CD4-positive, alpha-beta memory T cell (primary cell): Measurements from ENCODE around the gene OR6N1. TPM values are rescaled to one million over a fixed set of nuclear protein-coding genes. Genes with fewer than 3 reads are reported as not detected.
A peak's percentile ranks its signal among the peaks of the same experiment; 100 is the strongest.

Experiments
- CTCF ChIA-PET: fragments of 350-600 bp; sonication (Branson Sonifier 250); formaldehyde crosslinking; loops from one replicate; lab custom pipeline; 2021; ENCODE audit warnings: inconsistent platforms; ENCODE audit not compliant: partially characterized antibody; lab: Charles Lee
- POLR2A ChIA-PET: fragments of 350-600 bp; sonication (Branson Sonifier 250); formaldehyde crosslinking; loops from one replicate; lab custom pipeline; 2021; ENCODE audit not compliant: partially characterized antibody; lab: Charles Lee
- DNase-seq, 5 donors: peaks; one replicate each; pipeline versions ENCODE4 v3.0.0 to v3.0.0-alpha.2; 2020 to 2022; ENCODE audit warnings: mixed read lengths in 1 of 5
- H3K27ac ChIP-seq: one replicate; pipeline ENCODE4 v1.7.0; 2013; ENCODE audit warnings: low read depth, low read length
- H3K27me3 ChIP-seq: 2 replicates; pipeline ENCODE4 v1.7.0; 2013; ENCODE audit warnings: mild to moderate bottlenecking, low read length, moderate library complexity; ENCODE audit not compliant: insufficient read depth
- H3K36me3 ChIP-seq: 2 replicates; pipeline ENCODE4 v1.7.0; 2013; ENCODE audit warnings: mild to moderate bottlenecking, low read length, moderate library complexity; ENCODE audit not compliant: insufficient read depth
- H3K4me1 ChIP-seq: 2 replicates; pipeline ENCODE4 v1.7.0; 2013; ENCODE audit warnings: mild to moderate bottlenecking, low read length, moderate library complexity; ENCODE audit not compliant: insufficient read depth
- H3K4me3 ChIP-seq, 2 donors: one replicate each; pipeline ENCODE4 v1.7.0; 2013; ENCODE audit warnings: low read length in 2 of 2, mild to moderate bottlenecking in 1 of 2
- H3K9me3 ChIP-seq, 2 donors: one replicate each; pipeline ENCODE4 v1.7.0; 2013; ENCODE audit warnings: low read length in 2 of 2, control low read depth in 1 of 2; ENCODE audit not compliant: control insufficient read depth in 1 of 2
- H3K27ac Mint-ChIP-seq, 7 donors: one replicate each; pipeline ENCODE4 v1.8.0; 2020 to 2021; ENCODE audit warnings: mixed read lengths in 7 of 7, mild to moderate bottlenecking in 6 of 7, inconsistent platforms in 3 of 7, moderate library complexity in 3 of 7
- H3K27me3 Mint-ChIP-seq, 2 donors: one replicate each; pipeline ENCODE4 v1.8.0; 2020 to 2021; ENCODE audit warnings: mixed read lengths in 2 of 2
- H3K36me3 Mint-ChIP-seq, 2 donors: one replicate each; pipeline ENCODE4 v1.8.0; 2020 to 2021; ENCODE audit warnings: mixed read lengths in 2 of 2, inconsistent platforms in 1 of 2, mild to moderate bottlenecking in 1 of 2
- H3K4me1 Mint-ChIP-seq, 4 donors: one replicate each; pipeline ENCODE4 v1.8.0; 2020 to 2021; ENCODE audit warnings: mixed read lengths in 4 of 4, mild to moderate bottlenecking in 1 of 4
- H3K4me3 Mint-ChIP-seq, 8 donors: one replicate each; pipeline ENCODE4 v1.8.0; 2020 to 2021; ENCODE audit warnings: mixed read lengths in 8 of 8, mild to moderate bottlenecking in 7 of 8, moderate library complexity in 6 of 8, inconsistent platforms in 3 of 8
- H3K9me3 Mint-ChIP-seq, 8 donors: one replicate each; pipeline ENCODE4 v1.8.0; 2020 to 2021; ENCODE audit warnings: mixed read lengths in 8 of 8, mild to moderate bottlenecking in 5 of 8, inconsistent platforms in 3 of 8, moderate library complexity in 1 of 8
- intact Hi-C: fragments of 100-400 bp; cut with micrococcal nuclease; formaldehyde crosslinking; loops from one replicate; pipeline ENCODE4 v1.15.1; 2023
- polyA plus RNA-seq, 2 donors: library from polyadenylated mRNA; unstranded; fragments of 300-500 nt; fragmentation: Illumina TruSeq; gene quantifications; one replicate each; pipeline ENCODE4 v1.2.3, GENCODE V29; 2021
- total RNA-seq, 2 experiments: library from RNA; stranded (reverse); gene quantifications; one replicate each; pipeline ENCODE4 v1.2.3, GENCODE V29; 2021

OR6N1 gene
- total and polyA plus RNA-seq, 4 experiments from 2014 or later, result not detected

- H3K4me3 ChIP-seq, result no peak overlapping the region
- no peaks in the 10 kb centered on the region for H3K27me3 ChIP-seq
- Mint-ChIP-seq H3K4me3 (no peak overlapping the region), H3K4me1 (peaks cover under 1 to 4% (median 2%) of the 10 kb centered on the region in 4 donors), H3K27ac (no peak overlapping the region), H3K27me3 (no peaks in the 10 kb centered on the region), H3K36me3 (no peaks in the 10 kb centered on the region), H3K9me3 (no peaks in the 10 kb centered on the region)
- CTCF ChIA-PET, result no interaction called here
- H3K4me1 ChIP-seq, result peaks cover 2% of the 10 kb centered on the region
- POLR2A ChIA-PET, result no interaction called here
- H3K9me3 ChIP-seq, result no peaks in the 10 kb centered on the region
- H3K36me3 ChIP-seq, result no peaks in the 10 kb centered on the region
- no peak for DNase-seq
- no peak overlapping the region for H3K27ac ChIP-seq
- intact Hi-C loops, result no loop called here
Measured at GRCh38 chr1:158813164-158813563, 41.2 kb upstream of the OR6N1 start.

- Histone ChIP-seq H3K27me3 (no peaks in the 10 kb centered on the region), H3K4me1 (no peaks in the 10 kb centered on the region), H3K27ac (no peak overlapping the region), H3K9me3 (no peaks in the 10 kb centered on the region), H3K36me3 (no peaks in the 10 kb centered on the region), H3K4me3 (no peak overlapping the region)
- DNase-seq, result no peak
- ChIA-PET CTCF (no interaction called here), POLR2A (no interaction called here)
- no peak overlapping the region for H3K4me3 Mint-ChIP-seq
- H3K9me3 Mint-ChIP-seq, result no peaks in the 10 kb centered on the region
- H3K27me3 Mint-ChIP-seq, result no peaks in the 10 kb centered on the region
- no peaks in the 10 kb centered on the region for H3K36me3 Mint-ChIP-seq
- intact Hi-C loops, result no loop called here
- no peak overlapping the region for H3K27ac Mint-ChIP-seq
- no peaks in the 10 kb centered on the region for H3K4me1 Mint-ChIP-seq
Measured at GRCh38 chr1:158812336-158812735, 40.3 kb upstream of the OR6N1 start.

GRCh38 chr1:158810311-158810710, 38.3 kb upstream of the OR6N1 start:
- no peak overlapping the region for H3K4me3 Mint-ChIP-seq
- H3K27ac Mint-ChIP-seq, result no peak overlapping the region
- ChIA-PET POLR2A (no interaction called here), CTCF (no interaction called here)
- no peaks in the 10 kb centered on the region for H3K9me3 Mint-ChIP-seq
- no peaks in the 10 kb centered on the region for H3K27me3 ChIP-seq
- no peaks in the 10 kb centered on the region for H3K4me1 Mint-ChIP-seq
- H3K4me3 ChIP-seq, result no peak overlapping the region
- H3K4me1 ChIP-seq, result no peaks in the 10 kb centered on the region
- H3K36me3 ChIP-seq, result no peaks in the 10 kb centered on the region
- DNase-seq, result no peak
- H3K27me3 Mint-ChIP-seq, result no peaks in the 10 kb centered on the region
- H3K36me3 Mint-ChIP-seq, result no peaks in the 10 kb centered on the region
- intact Hi-C loops, result no loop called here
- no peaks in the 10 kb centered on the region for H3K9me3 ChIP-seq
- no peak overlapping the region for H3K27ac ChIP-seq

- CTCF ChIA-PET, result interaction anchor here (1.2 kb wide), 1 partner anchor 15 kb away, joined by 3 read pairs; no protein-coding TSS in a partner anchor
- POLR2A ChIA-PET, result no interaction called here
- no peaks in the 10 kb centered on the region for H3K36me3 ChIP-seq
- no peaks in the 10 kb centered on the region for H3K27me3 ChIP-seq
- no peaks in the 10 kb centered on the region for H3K4me1 ChIP-seq
- no peaks in the 10 kb centered on the region for H3K36me3 Mint-ChIP-seq
- no peak overlapping the region for H3K4me3 Mint-ChIP-seq
- no peaks in the 10 kb centered on the region for H3K9me3 ChIP-seq
- no peaks in the 10 kb centered on the region for H3K9me3 Mint-ChIP-seq
- no peak overlapping the region for H3K27ac ChIP-seq
- H3K27ac Mint-ChIP-seq, result no peak overlapping the region
- no peaks in the 10 kb centered on the region for H3K27me3 Mint-ChIP-seq
- no peaks in the 10 kb centered on the region for H3K4me1 Mint-ChIP-seq
- H3K4me3 ChIP-seq, result no peak overlapping the region
- intact Hi-C loops, result no loop called here
- no peak for DNase-seq
Measured at GRCh38 chr1:158809862-158810261, 37.9 kb upstream of the OR6N1 start.

- Histone ChIP-seq H3K9me3 (no peaks in the 10 kb centered on the region), H3K36me3 (no peaks in the 10 kb centered on the region), H3K4me1 (no peaks in the 10 kb centered on the region), H3K4me3 (no peak overlapping the region), H3K27me3 (no peaks in the 10 kb centered on the region), H3K27ac (no peak overlapping the region)
- no peak overlapping the region for H3K4me3 Mint-ChIP-seq
- H3K27ac Mint-ChIP-seq, result no peak overlapping the region
- no peaks in the 10 kb centered on the region for H3K4me1 Mint-ChIP-seq
- H3K36me3 Mint-ChIP-seq, result no peaks in the 10 kb centered on the region
- DNase-seq, result no peak
- ChIA-PET CTCF (interaction anchor here (1.2 kb wide), 1 partner anchor 15 kb away, joined by 3 read pairs; no protein-coding TSS in a partner anchor), POLR2A (no interaction called here)
- intact Hi-C loops, result no loop called here
- H3K9me3 Mint-ChIP-seq, result no peaks in the 10 kb centered on the region
- H3K27me3 Mint-ChIP-seq, result no peaks in the 10 kb centered on the region
Measured at GRCh38 chr1:158809256-158809655, 37.3 kb upstream of the OR6N1 start.

- Mint-ChIP-seq H3K4me1 (no peaks in the 10 kb centered on the region), H3K9me3 (no peaks in the 10 kb centered on the region), H3K27me3 (peaks cover 5% of the 10 kb centered on the region in 2 donors), H3K36me3 (no peaks in the 10 kb centered on the region), H3K27ac (no peak overlapping the region), H3K4me3 (no peak overlapping the region)
- Histone ChIP-seq H3K27ac (no peak overlapping the region), H3K4me1 (no peaks in the 10 kb centered on the region), H3K36me3 (no peaks in the 10 kb centered on the region), H3K9me3 (no peaks in the 10 kb centered on the region), H3K27me3 (no peaks in the 10 kb centered on the region), H3K4me3 (no peak overlapping the region)
- DNase-seq, result no peak
- ChIA-PET CTCF (interaction anchor here (1.2 kb wide), 1 partner anchor 12 kb away, joined by 4 read pairs; no protein-coding TSS in a partner anchor), POLR2A (no interaction called here)
- intact Hi-C loops, result no loop called here
Measured at GRCh38 chr1:158806916-158807536, 35.0 kb upstream of the OR6N1 start.

GRCh38 chr1:158803678-158804077, 31.7 kb upstream of the OR6N1 start:
- Histone ChIP-seq H3K27ac (no peak overlapping the region), H3K36me3 (no peaks in the 10 kb centered on the region), H3K4me1 (no peaks in the 10 kb centered on the region), H3K4me3 (no peak overlapping the region), H3K27me3 (no peaks in the 10 kb centered on the region), H3K9me3 (no peaks in the 10 kb centered on the region)
- H3K36me3 Mint-ChIP-seq, result no peaks in the 10 kb centered on the region
- H3K27me3 Mint-ChIP-seq, result peaks cover 7 to 12% of the 10 kb centered on the region in 2 donors
- POLR2A ChIA-PET, result no interaction called here
- CTCF ChIA-PET, result interaction anchor here (1.6 kb wide), 1 partner anchor 10 kb away, joined by 4 read pairs; no protein-coding TSS in a partner anchor
- no peak for DNase-seq
- H3K4me1 Mint-ChIP-seq, result no peaks in the 10 kb centered on the region
- H3K4me3 Mint-ChIP-seq, result no peak overlapping the region
- H3K9me3 Mint-ChIP-seq, result no peaks in the 10 kb centered on the region
- intact Hi-C loops, result no loop called here
- peak overlapping the region in 1 of 7 donors; percentile 40 for H3K27ac Mint-ChIP-seq
